GM18909 (cell line): Measurements from ENCODE around the gene PIMREG.

Source experiments
- ATAC-seq: cut with Tn5 transposase; IDR thresholded peaks from one replicate; pipeline ENCODE4 v1.9.1; 2021; ENCODE audit warnings: mild to moderate bottlenecking; ENCODE audit not compliant: unreplicated experiment, poor library complexity

The PIMREG gene

DNA sequence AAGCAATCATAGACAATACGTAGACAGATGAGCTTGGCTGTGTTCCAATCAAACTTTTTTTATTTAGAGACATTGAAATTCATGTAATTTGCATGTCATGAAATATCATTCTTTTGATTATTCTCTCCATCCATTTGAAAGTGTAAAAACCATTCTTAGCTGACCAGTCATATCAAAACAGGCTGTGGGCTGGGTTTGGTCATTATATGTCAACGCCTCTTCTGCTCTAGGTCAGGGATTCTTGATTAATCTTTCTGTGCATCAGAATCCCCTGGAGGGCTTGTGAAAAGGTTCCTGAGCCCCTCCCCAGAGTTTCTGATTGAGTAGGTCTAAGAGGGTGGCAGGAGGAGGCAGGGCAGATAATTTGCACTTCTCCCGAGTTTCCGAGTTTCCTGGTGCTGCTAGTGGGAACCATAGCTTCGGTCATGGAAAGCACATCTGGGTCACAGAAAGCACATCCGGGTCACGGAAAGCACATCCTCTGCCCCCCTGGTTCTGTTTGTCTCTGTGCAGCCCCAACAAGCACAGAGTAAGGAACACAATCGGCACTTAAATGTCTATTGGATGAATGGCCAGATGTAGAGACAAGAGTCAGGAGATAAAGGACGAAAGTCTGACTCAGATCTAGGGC lies 16.4 kb downstream of the PIMREG start:
- no peak for ATAC-seq

DNA sequence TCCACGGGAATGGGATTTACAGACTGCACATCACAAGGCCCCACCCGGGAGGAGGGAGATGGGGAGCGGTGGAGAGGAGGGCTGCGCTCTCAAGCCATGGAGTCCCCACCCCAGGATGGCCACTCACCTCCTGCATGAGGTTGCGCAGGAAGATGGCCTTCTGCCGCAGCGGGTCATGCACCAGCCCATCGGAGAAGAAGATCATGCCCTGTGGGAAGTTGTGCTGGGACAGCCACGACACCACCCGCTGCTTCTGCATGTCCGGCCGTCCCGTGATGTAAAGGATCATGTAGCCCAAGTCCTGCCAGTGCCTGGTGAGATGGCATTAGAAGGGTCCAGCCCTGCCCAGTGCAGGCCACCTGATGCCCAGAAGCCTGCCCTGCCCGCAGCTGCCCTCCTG lies 17.0 kb downstream of the PIMREG start:
- ATAC-seq, result no peak

DNA sequence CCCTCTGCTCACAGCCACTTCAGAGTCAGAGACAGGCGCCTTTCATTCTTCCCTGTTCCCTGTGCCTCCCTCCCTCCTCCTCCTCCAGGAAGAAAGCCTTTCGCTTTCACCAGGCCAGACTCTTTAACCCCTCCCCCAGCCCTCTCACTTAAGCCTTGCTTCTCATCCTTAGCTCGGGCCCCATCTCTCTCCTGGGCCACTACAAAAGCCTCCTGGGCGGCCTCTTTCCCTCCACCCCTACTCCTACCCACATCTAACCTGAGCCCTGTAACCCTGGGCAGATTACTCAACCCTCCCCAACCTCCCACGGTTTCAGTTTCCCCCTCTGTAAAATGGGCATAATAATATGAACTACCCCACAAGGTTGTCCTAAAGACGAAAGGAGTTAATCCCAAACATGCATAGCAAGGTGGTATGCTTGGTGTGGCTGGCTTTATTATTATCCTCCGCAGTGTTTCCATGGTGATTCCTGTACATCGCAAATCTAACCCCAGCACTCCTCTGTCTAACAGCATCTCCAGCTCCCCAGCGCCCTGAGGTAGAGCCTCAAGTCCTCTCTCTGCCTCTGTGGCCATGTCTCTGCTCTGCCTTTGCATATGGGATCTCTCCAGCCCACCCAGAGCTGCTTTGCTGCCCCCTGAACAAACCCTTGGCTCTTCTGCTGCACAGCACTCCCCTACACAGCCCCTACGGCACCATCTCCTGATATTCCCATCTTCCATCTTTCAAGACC lies 17.7 kb downstream of the PIMREG start:
- no peak for ATAC-seq

DNA sequence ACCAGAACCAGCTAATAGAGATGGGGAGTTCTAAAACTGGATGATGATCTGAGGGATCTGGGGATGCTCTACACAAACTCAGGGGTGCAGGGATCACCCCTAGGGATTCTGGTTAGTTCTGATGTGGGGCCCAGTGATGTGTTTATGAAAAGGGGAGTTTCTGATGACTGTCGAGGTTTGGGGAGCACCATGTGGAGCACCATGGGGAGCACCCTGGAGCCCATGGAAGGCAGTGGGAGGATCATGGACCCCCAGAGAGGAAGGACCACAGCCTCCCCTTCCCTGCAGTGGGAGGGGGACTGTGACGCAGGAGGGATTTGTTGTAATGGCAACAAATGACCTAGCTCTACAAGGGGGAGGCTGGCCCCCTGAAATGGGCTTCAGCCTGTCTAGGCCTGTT lies 18.4 kb downstream of the PIMREG start:
- ATAC-seq, result no peak

DNA sequence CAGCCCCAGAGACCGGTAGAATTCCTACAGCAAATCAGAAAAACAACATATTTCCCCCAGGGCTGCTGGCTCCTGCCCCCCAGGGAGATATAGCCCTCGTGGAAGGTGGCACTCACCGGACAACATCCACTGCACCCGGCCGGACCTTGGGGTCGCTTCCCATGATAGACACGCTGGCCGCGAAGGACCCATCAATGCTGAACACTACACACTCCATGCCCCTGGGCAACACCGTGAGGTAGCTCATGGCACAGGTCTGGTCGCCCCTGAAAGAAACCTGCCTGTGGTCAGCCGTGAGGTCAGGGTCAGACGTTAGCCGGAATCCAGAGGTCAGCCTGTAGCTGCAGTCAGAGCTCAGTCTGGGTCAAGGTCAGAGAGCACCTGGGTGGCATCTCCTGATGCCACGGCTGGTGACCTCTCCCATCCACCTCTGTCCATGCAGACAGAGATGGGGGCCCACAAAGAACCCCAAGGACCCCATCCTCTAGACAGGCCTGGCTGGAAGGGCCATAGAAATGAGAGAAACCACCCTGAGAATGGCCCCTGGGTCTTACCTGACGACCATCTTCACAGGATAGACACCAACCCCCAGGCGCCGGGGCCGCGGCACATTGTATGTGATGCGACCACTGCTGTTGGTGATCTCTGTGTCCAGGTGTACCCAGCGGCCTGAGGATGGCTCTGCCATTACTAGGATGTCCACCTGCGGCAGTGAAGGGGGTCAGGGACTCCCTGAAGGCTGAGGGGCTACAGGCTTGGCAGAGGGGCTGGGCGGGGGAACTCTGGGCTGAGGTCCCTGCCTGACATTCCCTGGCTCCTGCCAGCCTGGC lies 19.6 kb downstream of the PIMREG start:
- ATAC-seq, result no peak

DNA sequence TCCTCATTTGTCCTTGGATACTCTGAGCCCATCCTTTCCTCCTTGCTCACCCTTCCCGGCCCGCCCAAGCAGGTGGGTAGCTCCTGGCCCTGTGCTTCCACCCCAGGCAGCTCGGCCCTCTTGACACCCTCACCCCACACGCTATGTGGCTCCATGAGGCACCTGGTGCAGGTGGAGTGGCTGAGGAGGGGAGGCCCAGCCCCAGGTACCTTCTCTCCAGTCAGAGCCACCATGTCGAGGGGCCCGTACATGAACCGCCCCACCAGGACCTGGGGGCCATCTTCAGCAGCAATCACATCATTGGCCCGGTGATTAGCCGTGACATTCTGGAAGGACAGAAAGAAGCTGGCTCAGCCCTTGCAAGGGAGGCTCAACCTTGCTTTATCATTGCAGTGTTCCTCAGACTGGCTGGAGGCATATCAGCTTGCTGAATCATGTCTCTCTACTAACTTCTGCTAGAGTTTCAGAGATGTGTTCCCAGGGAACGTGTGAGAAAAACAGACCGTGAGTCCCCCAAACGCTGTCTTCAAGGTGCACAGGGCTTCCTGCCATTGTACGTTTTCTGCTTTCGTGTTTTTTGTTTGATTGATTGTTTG lies 20.3 kb downstream of the PIMREG start:
- no peak for ATAC-seq

DNA sequence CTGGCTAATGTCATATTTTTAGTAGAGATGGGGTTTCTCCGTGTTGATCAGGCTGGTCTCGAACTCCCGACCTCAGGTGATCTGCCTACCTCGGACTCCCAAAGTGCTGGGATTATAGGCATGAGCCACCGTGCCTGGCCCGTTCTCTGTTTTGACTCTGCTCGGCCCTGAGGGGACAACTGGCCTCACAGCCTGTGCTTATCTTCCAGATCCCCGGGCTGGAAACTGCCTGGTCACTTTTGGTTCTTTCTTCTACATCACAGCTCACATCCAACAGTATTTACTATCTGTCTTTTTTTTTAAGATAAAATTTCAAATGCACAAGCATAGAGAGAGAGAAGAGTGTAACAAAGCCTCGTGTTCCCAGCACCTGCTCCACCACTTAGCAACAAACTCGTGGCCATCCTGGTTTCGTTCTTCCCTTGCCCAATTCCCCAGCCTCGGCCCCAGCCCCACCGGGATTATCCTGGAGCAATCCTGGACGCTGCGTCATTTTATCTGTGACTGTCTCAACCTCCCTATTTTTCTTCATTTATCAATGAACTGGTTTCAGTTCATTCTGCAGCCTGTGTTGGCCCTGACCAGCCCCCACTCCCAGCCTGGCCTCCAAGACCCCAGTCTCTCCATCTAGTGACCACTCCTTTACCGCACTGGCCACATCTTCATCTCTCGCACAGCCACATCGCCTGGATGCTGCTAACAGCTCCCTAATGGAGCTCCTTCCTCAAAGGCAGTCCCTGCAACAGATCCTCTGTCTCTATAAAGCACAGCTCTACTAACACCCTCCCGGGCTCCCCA lies 21.1 kb downstream of the PIMREG start:
- no peak for ATAC-seq

DNA sequence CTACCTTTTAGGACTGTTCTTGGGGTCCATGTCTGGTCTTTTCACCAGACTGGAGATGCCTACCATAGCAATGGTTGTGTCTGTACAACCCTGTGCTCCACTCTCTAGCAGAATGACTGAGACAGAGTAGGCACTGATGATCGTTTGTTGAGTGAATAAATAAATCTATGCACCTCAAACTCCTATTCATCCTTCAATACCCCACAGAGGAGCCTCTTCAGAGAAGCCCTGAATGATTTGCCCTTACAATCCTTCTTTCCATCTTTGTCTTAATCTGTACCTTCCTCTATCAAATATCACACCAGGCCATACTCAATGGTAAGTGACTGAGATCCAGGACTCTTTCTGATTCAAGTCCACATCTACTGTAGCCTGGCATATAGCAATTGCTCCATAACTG lies 23.3 kb downstream of the PIMREG start:
- ATAC-seq, result no peak

DNA sequence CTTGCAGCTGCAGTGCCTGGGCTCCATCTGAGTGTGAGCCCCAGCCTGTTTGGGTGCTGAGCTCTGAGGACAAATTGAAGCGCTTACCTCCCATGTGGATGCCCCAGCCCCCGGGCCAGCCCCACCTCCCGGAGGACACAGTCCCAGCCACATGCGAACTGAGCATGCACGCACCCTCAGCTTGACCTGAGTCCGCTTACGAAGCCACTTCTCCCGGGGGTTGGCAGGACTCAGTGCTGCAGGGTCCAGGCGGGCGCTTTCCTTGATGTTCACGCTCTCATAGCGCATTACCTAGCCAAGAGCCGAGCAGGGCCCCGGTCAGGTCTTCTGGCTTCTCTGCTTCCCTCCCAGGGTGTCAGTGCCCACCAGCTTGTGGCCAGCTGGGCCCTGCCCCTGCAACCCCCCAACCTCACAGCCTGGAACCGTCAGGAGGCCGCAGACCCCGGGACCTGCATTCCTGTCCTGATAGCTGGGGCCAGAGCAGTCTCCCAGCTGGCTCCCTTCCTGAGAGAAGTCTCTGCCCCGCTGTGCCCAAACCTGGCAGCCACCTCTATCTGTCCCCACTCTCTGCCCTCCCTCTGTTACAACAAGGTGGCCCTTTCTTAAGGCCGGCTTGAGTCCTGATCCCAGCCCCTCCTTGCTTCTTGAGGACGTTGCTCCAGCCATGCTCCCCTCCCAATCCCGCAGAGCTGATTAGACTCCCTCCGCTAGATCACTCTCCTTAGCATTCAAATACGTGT lies 24.0 kb downstream of the PIMREG start:
- ATAC-seq, result no peak

DNA sequence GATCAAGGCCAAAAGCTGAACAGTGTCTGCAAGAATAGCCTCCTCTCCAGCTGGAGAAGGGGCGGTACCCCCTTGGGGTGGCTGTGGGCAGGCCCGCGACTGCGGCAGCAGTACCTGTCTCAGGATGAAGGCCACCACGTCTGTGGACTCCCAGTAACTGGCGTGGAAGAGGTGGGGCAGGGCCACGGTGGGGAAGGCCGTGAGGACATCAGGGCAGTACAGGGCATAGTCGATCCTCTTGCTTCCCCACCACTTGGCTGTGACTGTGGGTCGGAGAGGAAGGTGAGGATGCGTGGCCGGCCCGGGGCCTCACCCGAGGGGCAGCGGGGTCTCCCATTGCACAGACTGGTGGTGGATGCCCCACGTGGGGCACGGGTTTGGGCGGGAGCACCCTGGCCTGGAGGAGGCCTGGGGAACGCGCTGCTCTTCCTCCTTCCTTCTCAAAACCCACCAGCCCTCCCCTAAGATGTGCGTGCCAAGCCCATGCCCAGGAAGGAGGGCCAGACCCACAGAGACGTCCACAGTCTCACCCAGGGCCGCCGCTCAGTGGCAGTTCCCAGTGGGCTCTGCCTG lies 26.0 kb downstream of the PIMREG start:
- no peak for ATAC-seq

DNA sequence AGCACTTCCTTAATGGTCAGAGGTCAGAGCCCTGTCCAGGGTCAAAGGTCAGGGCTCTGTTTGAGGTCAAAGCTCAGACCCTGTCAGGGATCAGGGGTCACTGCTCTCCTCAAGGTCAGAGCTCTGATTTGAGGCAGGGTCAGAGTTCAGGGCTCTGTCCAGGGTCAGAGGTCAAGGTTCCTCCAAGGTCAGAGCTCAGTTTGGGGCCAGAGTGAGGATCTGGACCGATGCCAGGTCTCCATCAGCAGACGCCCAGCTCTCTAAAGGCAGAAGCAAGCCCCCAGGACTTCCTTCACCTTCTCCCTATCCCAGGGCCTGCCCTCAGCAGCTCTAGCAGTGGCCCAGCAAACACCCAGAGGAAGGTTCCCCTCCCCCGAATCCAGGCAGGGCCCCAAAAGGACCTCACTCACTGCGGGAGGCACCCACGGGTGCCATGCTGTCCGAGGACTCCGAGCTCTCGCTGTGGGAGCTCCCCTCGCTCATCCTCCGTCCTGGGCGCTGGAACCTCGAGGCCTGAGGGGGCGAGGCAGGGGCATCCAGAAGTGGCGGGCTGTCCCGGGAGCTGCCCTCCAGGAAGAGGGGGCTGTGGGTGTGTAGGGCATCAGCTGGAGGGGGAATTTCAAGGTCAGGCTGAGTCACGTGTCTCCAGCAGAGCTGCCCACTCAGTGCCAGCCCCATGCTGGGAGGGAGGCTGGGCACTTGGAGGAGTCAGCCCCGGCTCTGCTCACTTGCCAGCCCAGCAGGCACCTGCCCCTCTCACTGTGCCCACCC lies 26.7 kb downstream of the PIMREG start:
- no peak for ATAC-seq

DNA sequence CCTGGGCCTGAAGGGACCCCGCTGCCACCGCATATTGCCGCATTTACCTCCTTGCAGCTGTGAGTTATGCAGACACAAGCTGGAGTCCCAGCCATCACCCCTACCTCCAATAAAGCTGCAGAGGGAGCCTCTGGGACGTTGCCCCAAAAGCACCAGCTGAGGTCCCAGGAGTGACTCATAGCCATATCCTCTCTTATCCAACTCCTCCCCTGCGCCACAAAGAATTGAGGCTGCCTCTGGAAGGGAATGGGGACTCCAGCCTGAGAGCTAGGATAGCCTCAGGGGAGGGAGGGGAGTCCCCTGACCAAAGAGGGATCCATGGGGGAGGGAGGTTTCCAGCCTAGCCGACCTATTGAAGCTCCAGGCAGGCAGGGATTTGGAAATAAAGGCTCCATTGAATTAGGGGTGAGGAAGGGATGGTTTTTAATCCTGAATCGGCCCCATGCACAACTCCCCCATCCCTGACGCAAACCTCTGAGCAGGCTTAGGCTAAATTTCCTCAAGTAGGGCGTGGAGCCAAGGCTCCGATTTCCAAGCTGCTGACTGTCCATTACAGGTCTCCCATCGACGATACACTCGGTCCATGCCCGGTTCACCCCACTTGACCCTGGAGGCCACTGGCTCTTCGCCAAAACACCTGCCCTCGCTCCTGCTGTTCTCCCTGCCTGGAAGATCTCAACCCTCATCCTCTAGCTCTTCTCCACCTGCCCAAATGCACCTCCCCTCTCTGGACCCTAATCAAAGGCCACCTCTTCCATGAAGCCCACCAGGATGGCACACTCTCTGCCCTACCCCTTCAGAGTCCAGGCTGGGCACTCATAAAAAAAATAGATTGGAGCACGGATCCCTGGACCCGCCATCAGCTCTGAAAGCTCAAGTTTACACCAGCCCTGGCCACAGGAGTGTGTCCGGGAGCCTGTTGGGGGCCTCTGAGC lies 27.5 kb downstream of the PIMREG start:
- ATAC-seq, result no peak

DNA sequence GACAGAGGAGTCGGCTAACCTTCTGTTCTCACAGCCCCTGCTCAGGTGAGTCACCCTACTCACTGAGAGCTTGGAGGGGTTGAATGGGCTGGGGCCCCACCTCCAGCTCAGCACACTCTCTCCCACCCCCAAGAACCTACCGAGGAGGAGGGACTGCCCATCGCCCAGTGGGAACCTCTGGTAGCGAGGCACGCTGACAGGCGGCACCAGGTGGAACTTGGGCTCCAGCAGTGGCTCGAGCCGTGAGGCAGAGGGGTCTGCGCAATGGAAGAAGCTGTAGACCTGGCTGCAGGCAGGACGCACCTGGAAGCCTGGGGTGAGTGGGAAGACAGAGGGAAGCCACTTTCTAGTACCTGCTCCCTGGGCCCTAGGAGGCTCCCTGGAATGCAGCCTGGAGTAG lies 28.3 kb downstream of the PIMREG start:
- ATAC-seq, result no peak

DNA sequence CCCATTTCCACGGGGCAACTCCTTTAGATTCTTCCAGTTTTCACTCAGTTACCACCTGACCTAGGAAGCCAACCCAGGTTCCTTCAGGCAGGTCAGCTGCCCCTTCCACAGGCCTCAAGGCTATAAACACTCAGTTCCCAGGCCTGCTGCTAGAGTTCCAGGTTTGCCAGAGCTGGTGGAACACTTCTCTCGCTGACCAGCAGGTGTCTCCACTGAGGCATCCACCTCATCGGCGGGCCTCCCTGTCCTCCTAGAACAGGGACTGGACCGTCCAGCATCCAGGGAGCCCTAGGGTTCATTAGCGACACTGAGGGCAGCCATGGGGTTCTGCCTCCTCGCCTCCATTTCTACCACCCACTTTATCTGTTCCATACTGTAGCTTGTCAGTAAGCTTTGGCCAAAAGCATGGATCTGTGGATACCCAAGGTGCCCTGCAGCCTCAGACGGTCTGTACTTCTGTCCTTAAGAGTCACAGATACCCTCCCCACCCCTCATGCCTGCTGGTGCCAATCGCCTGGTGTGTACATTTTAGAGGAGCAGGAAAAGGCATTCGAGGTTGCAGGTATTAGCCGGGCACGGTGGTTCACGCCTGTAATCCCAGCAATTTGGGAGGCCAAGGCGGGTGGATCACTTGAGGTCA lies 29.0 kb downstream of the PIMREG start:
- no peak for ATAC-seq

DNA sequence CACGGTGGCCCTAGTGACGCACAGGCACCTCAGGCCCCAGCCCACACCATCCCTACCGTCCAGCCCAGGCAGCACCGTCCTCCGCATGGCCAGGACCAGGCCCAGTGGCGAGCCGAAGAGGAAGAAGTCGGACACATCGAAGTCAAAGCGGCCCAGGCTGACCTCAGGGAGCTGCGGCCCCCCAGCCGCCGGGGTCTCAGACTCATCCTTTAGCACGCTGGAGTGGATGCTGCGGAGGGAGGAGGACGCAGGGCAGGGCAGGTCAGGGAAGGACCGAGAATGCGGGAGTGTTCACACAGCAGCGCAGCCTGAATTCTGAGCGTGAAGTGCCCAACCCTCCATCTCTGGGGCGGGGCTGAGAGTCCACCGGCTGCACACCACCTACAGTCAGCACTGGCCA lies 30.1 kb downstream of the PIMREG start:
- ATAC-seq, result no peak

DNA sequence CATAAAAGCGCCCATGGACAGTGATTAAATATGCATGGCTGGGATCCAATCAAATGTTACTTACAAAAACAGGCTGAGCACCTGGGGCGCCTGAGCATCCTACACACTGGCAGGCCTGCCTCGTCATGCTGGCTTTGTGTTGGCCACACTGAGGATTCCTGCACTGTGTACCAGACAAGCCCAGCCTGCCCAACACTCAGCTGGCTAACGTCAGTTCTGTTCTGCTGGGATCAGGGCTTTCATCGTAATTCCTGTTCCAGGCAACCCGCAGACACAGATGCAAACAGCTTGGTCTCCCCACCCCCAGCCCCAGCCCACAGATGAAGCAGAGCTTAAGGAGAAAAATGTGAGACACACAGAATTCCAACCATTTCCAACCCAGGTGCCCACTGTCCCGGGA lies 30.7 kb downstream of the PIMREG start:
- ATAC-seq, result no peak

DNA sequence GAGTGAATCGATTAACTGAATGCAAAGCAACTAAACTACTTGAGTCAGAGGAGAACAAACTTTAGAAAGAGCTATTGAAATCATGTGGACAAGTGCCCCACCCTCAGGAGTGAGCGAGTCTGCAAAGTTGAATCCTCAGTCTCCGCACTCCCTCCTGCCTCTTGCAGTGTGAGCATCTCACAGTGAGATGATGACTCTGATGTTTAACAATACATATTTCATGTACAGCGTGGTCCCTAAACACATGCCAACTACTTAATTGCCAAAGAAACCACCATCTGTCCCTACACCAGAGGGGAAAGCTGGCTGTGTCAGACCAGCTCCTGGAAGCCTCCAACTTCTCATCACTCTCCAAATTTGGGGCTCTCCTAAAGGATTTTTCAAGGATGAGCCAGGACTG lies 31.2 kb downstream of the PIMREG start:
- no peak for ATAC-seq
